GM12892 (cell line): ENCODE measurements around the gene CNTNAP2.

Source experiments
- POLR2A ChIP-seq: IDR thresholded peaks from 2 replicates; pipeline ENCODE4 v1.6.1; 2011; ENCODE audit warnings: low read depth, low read length, control low read depth
- POLR2AphosphoS5 ChIP-seq: IDR thresholded peaks from 2 replicates; pipeline ENCODE4 v1.6.1; 2011; ENCODE audit warnings: low read depth, low read length, control low read depth

DNA sequence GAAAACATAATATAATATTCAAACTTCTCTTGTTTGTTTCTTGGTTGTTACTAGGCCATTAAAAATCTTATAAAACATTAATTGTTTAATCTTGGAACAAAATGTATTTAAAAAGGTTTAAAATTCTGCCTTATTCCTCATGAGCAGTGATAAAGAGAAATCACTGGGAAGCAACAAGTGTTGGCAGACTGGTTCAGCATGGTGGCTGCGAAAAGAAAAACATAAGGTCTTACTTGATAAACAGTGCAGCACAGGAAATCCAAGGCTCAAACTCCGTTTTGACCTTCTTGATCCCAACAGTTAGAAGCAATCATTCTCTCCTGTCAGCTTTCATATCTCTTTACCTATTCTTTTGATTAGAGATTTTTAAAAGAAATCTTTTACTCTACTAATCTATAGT lies 530.8 kb downstream of the CNTNAP2 start:
- TF ChIP-seq POLR2A (no peak), POLR2AphosphoS5 (no peak)
